GM21786 (cell line): Measurements from ENCODE around the gene ANLN.
A peak's percentile ranks its signal among the peaks of the same experiment; 100 is the strongest.
"Not testable (repeated sequence)": the region's sequence is repeated elsewhere in the genome, so short reads cannot be mapped to it uniquely, and the experiment has no call there.

Source experiments
- ATAC-seq: cut with Tn5 transposase; IDR thresholded peaks from one replicate; pipeline ENCODE4 v1.9.1; 2021; ENCODE audit not compliant: unreplicated experiment

Gene ANLN

GRCh38 chr7:36372156-36372555 is 17.5 kb upstream of the ANLN start:
- no peak for ATAC-seq

DNA sequence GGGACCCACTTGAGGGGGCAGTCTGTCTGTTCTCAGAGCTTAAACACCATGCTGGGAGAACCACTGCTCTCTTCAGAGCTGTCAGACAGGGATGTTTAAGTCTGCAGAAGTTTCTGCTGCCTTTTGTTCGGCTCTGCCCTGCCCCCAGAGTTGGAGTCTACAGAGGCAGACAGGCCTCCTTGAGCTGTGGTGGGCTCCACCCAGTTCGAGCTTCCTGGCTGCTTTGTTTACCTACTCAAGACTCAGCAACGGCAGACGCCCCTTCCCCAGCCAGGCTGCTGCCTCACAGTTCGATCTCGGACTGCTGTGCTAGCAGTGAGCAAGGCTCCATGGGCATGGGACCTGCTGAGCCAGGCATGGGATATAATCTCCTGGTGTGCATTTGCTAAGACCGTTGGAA is 11.1 kb upstream of the ANLN start:
- not testable (repeated sequence) for ATAC-seq

DNA sequence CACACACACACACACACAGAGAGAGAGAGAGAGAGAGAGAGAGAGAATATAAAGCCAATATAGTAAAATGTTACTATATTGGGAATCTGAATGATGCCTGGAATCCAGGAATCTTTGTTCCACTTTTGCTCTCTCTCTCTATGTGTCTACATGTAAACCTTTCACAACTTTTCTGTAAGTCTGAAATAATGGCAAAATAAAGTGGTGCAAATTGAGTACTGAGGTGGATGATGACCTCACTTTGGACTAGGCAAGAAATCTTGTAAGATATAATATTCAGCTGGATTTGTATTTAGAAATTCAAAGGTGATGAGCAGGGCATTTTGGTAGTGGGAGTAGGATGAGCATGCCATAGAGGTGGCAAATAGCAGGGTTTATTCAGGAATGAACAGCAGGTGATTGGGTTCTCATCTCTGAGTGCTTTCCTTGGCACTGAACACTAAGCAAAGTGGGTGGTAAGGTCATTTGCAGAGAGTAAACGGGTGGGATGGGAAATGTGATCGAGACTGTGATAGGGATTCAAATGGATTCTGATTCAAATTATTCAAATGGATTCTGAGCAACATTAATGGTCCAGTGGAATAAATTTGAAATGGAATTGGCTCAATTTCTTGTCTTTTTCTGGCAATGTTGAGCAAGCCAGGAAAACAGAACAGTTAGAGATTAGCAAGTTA is 9.7 kb upstream of the ANLN start:
- no peak for ATAC-seq

GRCh38 chr7:36381056-36381455 is 8.6 kb upstream of the ANLN start:
- ATAC-seq: no peak

- ATAC-seq: not testable (repeated sequence)
Observed at GRCh38 chr7:36383284-36383683, 6.4 kb upstream of the ANLN start.

GRCh38 chr7:36385646-36386045 is 4.0 kb upstream of the ANLN start:
- ATAC-seq: not testable (repeated sequence)

DNA sequence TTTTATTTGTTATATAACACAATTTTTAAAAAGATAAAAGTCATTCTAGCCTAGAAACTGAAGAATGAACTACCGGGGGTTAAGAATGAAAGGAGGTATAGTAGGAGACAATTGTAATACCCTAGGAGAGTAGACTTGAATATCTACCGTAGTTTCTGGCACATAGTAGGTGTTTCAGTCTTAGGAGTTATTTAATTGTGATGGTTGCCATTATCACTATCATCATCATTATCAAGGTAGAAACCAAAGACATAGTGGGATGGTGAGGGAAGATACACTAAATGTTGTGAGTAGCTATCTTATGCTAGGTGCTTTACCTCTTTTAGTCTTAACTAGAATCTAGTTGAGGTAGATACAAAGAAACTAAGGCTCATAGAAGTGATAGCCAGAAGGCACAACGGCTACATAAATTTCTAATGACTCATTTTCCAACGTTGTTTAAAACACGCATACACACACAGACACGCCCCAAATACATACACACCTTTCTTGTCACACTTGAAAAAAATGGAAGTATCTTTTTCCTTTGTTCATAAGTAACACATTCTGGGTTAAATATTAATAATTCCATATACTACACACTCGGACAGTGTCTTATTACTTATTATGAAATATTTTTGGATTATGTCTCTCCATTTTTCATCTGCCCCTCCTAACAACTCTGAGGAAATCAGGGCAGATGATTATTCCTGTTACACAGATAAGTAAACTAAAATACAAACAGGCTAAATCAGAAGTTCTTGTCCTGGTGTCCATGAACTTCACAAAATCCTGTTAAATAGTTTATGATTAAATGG is 2.0 kb upstream of the ANLN start:
- no peak for ATAC-seq

DNA sequence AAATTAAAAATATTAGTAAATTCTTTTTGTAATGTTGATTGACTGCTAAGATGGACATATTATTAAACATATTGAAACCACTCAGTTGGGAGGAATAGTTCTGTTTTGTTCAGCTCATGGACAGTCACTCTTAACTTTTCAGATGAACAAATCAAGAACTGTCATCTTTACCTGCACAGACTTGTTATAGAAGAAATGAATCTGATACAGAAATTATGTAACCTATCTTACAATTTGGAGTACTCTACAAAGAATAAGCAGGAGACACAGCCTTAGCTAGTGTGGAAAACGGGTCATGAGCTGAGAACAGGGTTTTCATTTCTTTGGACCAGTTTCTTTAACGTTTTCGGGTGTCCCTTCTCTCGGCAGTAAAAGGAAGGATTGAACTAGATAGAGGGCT is 1.2 kb upstream of the ANLN start:
- no peak for ATAC-seq

GRCh38 chr7:36390199-36391090 is 783 bp downstream of the ANLN start:
- peak; percentile 25 for ATAC-seq

DNA sequence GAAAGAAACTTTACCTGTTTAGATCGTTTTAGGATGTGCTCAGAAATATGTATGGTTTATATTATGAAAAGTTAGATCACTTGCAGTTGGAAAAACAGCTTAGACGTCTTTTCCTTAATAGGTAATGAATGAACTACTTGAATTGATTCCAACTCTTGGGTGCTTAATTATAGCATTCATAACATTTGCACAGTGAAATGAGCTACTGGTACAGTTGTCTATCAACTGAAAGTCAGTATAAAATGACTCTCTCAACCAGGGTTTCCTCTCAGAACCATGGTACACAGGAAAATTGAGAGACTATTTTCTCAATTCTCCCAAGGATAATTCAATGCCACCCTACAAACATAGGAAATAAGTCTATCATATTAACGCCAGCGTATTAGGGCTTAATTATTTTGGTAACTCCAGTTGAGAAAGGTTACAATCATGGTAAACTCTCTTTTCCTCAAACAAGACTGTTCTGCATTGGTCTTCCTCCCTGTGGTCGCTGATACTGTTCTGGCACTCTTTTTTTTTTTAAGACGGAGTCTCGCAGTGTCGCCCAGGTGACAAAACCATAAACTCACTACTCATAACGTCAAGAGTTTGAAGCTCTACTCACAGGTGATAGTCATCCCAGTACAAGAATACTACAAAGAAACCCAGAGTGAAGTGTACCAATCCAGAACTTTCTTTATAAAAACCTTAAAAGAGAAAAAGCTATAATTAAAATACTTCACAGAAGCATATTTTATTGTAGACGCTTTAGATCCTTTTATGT is 2.0 kb downstream of the ANLN start:
- ATAC-seq: peak; percentile 43

DNA sequence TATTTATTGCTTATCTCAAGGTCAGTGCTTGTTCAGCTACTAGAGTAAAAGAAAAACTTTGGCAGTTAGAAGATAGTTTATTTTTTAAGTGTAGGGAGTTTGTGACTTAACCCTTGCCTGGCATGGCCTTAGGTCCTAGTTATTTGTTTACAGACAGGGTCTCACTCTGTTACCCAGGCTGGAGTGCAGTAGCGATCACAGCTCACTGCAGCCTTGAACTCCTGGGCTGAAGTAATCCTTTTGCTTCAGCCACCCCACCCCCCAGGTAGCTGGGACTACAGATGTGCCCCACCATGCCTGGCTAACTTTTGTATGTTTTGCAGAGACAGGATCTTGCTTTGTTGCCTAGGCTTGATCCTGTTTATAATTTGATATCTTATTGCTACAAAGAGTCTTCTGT is 4.2 kb downstream of the ANLN start:
- ATAC-seq: no peak

GRCh38 chr7:36395171-36395894 is 5.7 kb downstream of the ANLN start:
- no peak for ATAC-seq

DNA sequence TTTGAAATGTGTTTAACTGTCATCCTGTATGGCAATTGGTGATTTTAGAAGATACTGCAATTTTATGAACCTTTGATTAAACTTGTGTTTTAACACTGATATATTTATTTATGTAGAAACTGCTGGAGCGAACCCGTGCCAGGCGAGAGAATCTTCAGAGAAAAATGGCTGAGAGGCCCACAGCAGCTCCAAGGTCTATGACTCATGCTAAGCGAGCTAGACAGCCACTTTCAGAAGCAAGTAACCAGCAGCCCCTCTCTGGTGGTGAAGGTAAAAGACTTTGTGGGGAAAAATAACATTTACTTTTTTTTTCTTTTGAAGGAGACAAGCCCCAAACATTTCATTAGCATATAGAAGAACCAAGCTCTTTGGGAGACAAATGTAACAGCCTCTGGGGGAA is 6.5 kb downstream of the ANLN start:
- no peak for ATAC-seq

DNA sequence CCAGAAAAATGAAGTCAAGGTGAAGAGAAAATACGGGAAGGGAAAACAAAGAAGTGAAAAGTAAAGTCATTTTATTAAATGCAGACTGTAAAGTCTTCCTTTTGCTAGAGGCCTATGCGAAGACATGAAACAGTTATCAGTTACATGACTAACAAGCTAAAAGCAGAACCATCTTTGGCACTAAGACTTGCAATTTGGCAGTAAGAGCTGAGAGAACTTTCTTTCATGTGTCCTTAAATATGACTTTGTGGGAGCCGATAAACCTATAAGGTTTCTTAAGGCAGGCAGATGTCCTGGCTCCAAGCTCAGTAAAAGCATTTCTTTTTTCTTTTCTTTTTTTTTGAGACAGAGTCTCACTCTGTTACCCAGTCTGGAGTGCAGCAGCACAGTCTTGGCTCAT is 10.4 kb downstream of the ANLN start:
- no peak for ATAC-seq

DNA sequence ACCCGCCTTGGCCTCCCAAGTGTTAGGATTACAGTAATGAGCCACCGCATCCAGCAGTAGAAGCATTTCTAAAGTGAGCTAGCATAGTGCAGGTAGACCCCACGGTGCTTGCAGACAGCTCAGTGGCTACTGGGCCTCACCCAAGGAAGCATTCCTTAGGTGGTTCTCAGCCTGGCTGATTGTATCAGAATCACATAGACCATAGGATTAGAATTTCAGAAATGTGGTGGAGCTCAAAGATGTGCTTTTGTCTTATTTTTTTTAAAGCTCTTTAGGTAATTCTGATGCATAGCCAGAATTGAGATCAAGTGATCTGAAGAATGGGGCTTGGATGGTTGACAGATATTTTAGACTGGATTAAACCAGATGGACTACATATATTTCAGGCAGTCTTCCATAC is 10.9 kb downstream of the ANLN start:
- no peak for ATAC-seq

- no peak for ATAC-seq
Observed at GRCh38 chr7:36403452-36403851, 13.8 kb downstream of the ANLN start.

GRCh38 chr7:36404639-36405408 is 15.2 kb downstream of the ANLN start:
- ATAC-seq: no peak

GRCh38 chr7:36405409-36405803 is 15.7 kb downstream of the ANLN start:
- no peak for ATAC-seq

GRCh38 chr7:36406156-36406555 is 16.5 kb downstream of the ANLN start:
- no peak for ATAC-seq
